Parathyroid adenoma (tissue), 2 donors: Measurements from ENCODE around the gene PGC.
A peak's percentile ranks its signal among the peaks of the same experiment; 100 is the strongest.

ENCODE experiments used
- H2AFZ ChIP-seq: fragments of 300-600 bp; sonication (generic); one replicate; pipeline ENCODE4 v1.7.0; 2017; ENCODE audit warnings: antibody characterized with exemption, mild to moderate bottlenecking
- H3K27ac ChIP-seq: fragments of 300-600 bp; sonication (generic); one replicate; pipeline ENCODE4 v1.7.0; 2017
- H3K27me3 ChIP-seq: fragments of 300-600 bp; sonication (generic); one replicate; pipeline ENCODE4 v1.7.0; 2017; ENCODE audit warnings: low read length; ENCODE audit not compliant: control insufficient read depth, insufficient read depth
- H3K36me3 ChIP-seq: fragments of 300-600 bp; sonication (generic); one replicate; pipeline ENCODE4 v1.7.0; 2017; ENCODE audit warnings: low read length; ENCODE audit not compliant: control insufficient read depth, insufficient read depth
- H3K4me1 ChIP-seq: fragments of 300-600 bp; sonication (generic); one replicate; pipeline ENCODE4 v1.7.0; 2017; ENCODE audit warnings: control low read depth
- H3K4me2 ChIP-seq: fragments of 300-600 bp; sonication (generic); one replicate; pipeline ENCODE4 v1.7.0; 2017; ENCODE audit warnings: low read length
- H3K4me3 ChIP-seq: fragments of 300-600 bp; sonication (generic); one replicate; pipeline ENCODE4 v1.7.0; 2017; ENCODE audit warnings: low read depth, low read length
- H3K79me2 ChIP-seq: fragments of 300-600 bp; sonication (generic); one replicate; pipeline ENCODE4 v1.7.0; 2017; ENCODE audit warnings: control low read depth
- H3K9ac ChIP-seq: fragments of 300-600 bp; sonication (generic); one replicate; pipeline ENCODE4 v1.7.0; 2017; ENCODE audit warnings: mild to moderate bottlenecking
- H3K9me3 ChIP-seq: fragments of 300-600 bp; sonication (generic); one replicate; pipeline ENCODE4 v1.7.0; 2017; ENCODE audit warnings: low read length; ENCODE audit not compliant: control insufficient read depth
- CTCF ChIP-seq: fragments of 300-600 bp; sonication (generic); IDR thresholded peaks from one replicate; pipeline ENCODE4 v1.7.0; 2017; ENCODE audit warnings: antibody characterized with exemption, mild to moderate bottlenecking
- donor health status: primary hyperparathyroidism.

The PGC gene

GRCh38 chr6:41732149-41732548 is 15.0 kb downstream of the PGC start:
- Histone ChIP-seq H3K4me1 (peaks cover 24% of the 10 kb centered on the region), H3K27me3 (no peaks in the 10 kb centered on the region), H3K9ac (no peak overlapping the region), H3K79me2 (peaks cover 50% of the 10 kb centered on the region), H3K36me3 (no peaks in the 10 kb centered on the region), H3K4me3 (peak overlapping the region; percentile 71), H3K9me3 (no peaks in the 10 kb centered on the region), H3K27ac (no peak overlapping the region), H3K4me2 (no peak overlapping the region), H2AFZ (no peak overlapping the region)
- no peak for TF ChIP-seq CTCF

GRCh38 chr6:41731561-41732086 is 15.6 kb downstream of the PGC start:
- Histone ChIP-seq H3K79me2 (peaks cover 55% of the 10 kb centered on the region), H3K4me3 (no peak overlapping the region), H3K27ac (no peak overlapping the region), H3K36me3 (no peaks in the 10 kb centered on the region), H2AFZ (no peak overlapping the region), H3K9me3 (no peaks in the 10 kb centered on the region), H3K9ac (no peak overlapping the region), H3K4me1 (peaks cover 24% of the 10 kb centered on the region), H3K27me3 (no peaks in the 10 kb centered on the region), H3K4me2 (peak overlapping the region; percentile 37)
- no peak for TF ChIP-seq CTCF

- TF ChIP-seq CTCF: no peak
- Histone ChIP-seq H3K27me3 (no peaks in the 10 kb centered on the region), H3K36me3 (no peaks in the 10 kb centered on the region), H2AFZ (no peak overlapping the region), H3K4me3 (no peak overlapping the region), H3K79me2 (peaks cover 62% of the 10 kb centered on the region), H3K9ac (no peak overlapping the region), H3K4me2 (peak overlapping the region; percentile 46), H3K27ac (no peak overlapping the region), H3K9me3 (no peaks in the 10 kb centered on the region), H3K4me1 (peaks cover 24% of the 10 kb centered on the region)
Observed at GRCh38 chr6:41730531-41731436, 16.4 kb downstream of the PGC start.

GRCh38 chr6:41729624-41730023 is 17.6 kb downstream of the PGC start:
- Histone ChIP-seq H3K36me3 (no peaks in the 10 kb centered on the region), H3K9me3 (no peaks in the 10 kb centered on the region), H3K79me2 (peaks cover 71% of the 10 kb centered on the region), H3K4me1 (peaks cover 33% of the 10 kb centered on the region), H3K27ac (no peak overlapping the region), H3K27me3 (no peaks in the 10 kb centered on the region), H3K4me3 (no peak overlapping the region), H2AFZ (no peak overlapping the region), H3K4me2 (no peak overlapping the region), H3K9ac (no peak overlapping the region)
- TF ChIP-seq CTCF: no peak
